NB4 (cell line): ENCODE data around the gene STYX.

Experiments used
- DNase-seq: peaks from one replicate; pipeline ENCODE4 v3.0.0; 2010; ENCODE audit warnings: low read depth
- H3K4me3 ChIP-seq: one replicate; pipeline ENCODE4 v1.5.1; 2011; ENCODE audit warnings: mild to moderate bottlenecking, low read depth, low read length, moderate library complexity
- CTCF ChIP-seq: IDR thresholded peaks from one replicate; pipeline ENCODE4 v1.5.1; 2012; ENCODE audit warnings: low read depth, low read length
- MYC ChIP-seq: IDR thresholded peaks from 2 replicates; pipeline ENCODE4 v1.6.1; 2011; ENCODE audit warnings: low read depth, low read length
- POLR2A ChIP-seq: IDR thresholded peaks from 2 replicates; pipeline ENCODE4 v1.6.1; 2011; ENCODE audit warnings: mild to moderate bottlenecking; ENCODE audit not compliant: insufficient read length; ENCODE audit errors: extremely low read depth
- TF ChIP-seq, protein P1 (sequence below): IDR thresholded peaks from 2 replicates; pipeline ENCODE4 v1.6.1; 2011; ENCODE audit warnings: low read depth, low read length

STYX gene

GRCh38 chr14:52821805-52822250, 91.9 kb downstream of the STYX start:
- DNase-seq: no peak
- TF ChIP-seq MYC: no peak
- TF ChIP-seq POLR2A: no peak
- TF ChIP-seq CTCF: no peak
- TF ChIP-seq, protein P1, sequence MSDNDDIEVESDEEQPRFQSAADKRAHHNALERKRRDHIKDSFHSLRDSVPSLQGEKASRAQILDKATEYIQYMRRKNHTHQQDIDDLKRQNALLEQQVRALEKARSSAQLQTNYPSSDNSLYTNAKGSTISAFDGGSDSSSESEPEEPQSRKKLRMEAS: no peak
- no peak overlapping the region for H3K4me3 ChIP-seq

- H3K4me3 ChIP-seq: no peak overlapping the region
- DNase-seq: no peak
- TF ChIP-seq, protein P1: no peak
- TF ChIP-seq CTCF (no peak), MYC (no peak), POLR2A (no peak)
Observed at GRCh38 chr14:52824462-52824861, 94.5 kb downstream of the STYX start.
